Measurements from ENCODE around the gene CLIP1.
"Not testable (repeated sequence)": the region's sequence is repeated elsewhere in the genome, so short reads cannot be mapped to it uniquely, and the experiment has no call there.

CLIP1 gene

GRCh38 chr12:122403115-122403770 is 19.2 kb downstream of the CLIP1 start:
- ChIA-PET CTCF (interaction anchor here (0.9 to 9.9 kb wide), 10 partner anchors 11 to 95 kb away, joined by 3 to 154 read pairs (median 4); partner anchors contain the start of gene CLIP1), POLR2A (interaction anchor here (0.6 to 0.7 kb wide), 3 partner anchors 9 to 119 kb away, joined by 3 to 10 read pairs (median 3); no protein-coding TSS in a partner anchor)
- TF ChIP-seq, protein P1, sequence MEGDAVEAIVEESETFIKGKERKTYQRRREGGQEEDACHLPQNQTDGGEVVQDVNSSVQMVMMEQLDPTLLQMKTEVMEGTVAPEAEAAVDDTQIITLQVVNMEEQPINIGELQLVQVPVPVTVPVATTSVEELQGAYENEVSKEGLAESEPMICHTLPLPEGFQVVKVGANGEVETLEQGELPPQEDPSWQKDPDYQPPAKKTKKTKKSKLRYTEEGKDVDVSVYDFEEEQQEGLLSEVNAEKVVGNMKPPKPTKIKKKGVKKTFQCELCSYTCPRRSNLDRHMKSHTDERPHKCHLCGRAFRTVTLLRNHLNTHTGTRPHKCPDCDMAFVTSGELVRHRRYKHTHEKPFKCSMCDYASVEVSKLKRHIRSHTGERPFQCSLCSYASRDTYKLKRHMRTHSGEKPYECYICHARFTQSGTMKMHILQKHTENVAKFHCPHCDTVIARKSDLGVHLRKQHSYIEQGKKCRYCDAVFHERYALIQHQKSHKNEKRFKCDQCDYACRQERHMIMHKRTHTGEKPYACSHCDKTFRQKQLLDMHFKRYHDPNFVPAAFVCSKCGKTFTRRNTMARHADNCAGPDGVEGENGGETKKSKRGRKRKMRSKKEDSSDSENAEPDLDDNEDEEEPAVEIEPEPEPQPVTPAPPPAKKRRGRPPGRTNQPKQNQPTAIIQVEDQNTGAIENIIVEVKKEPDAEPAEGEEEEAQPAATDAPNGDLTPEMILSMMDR (IDR thresholded peaks at IDR 0.05; ENCODE audit: control extremely low read depth, extremely low read depth, low read depth, missing control alignments), result no peak
- DNase-seq (ENCODE audit: extremely low spot score), result peak; percentile 52

DNA sequence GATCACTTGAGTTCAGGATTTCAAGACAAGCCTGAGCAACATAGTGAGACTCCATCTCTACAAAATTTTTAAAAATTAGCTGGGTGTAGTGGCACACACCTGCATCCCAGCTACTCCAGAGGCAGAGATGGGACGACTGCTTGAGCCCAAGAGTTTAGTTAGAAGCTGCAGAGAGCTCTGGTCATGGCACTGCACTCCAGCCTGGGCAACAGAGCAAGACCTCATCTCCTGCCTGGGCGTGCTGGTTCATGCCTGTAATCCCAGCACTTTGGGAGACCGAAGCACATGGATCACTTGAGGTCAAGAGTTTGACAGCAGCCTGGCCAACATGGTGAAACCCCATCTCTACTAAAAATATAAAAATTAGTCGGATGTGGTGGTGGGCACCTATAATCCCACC is 20.2 kb downstream of the CLIP1 start:
- ChIA-PET POLR2A (interaction anchor here (0.6 kb wide), 1 partner anchor 96 kb away, joined by 4 read pairs; no protein-coding TSS in a partner anchor), CTCF (interaction anchor here (1.0 to 9.9 kb wide), 5 partner anchors 12 to 69 kb away, joined by 4 to 154 read pairs (median 5); partner anchors contain the start of gene CLIP1)
- TF ChIP-seq, protein P1 (IDR thresholded peaks at IDR 0.05; ENCODE audit: control extremely low read depth, extremely low read depth, low read depth, missing control alignments), result no peak
- no peak for DNase-seq (ENCODE audit: extremely low spot score)

- DNase-seq (ENCODE audit: extremely low spot score), result peak; percentile 77
- TF ChIP-seq, protein P1 (IDR thresholded peaks at IDR 0.05; ENCODE audit: control extremely low read depth, extremely low read depth, low read depth, missing control alignments), result peak; percentile 60
- ChIA-PET CTCF (interaction anchor here (0.8 to 9.9 kb wide), 37 partner anchors 8 to 395 kb away, joined by 3 to 154 read pairs (median 4); partner anchors contain the start of genes CLIP1 and ZCCHC8), POLR2A (interaction anchor here (0.6 to 1.9 kb wide), 11 partner anchors 8 to 162 kb away, joined by 3 to 12 read pairs (median 5); partner anchors contain the start of gene ZCCHC8)
Observed at GRCh38 chr12:122399592-122400373, 22.7 kb downstream of the CLIP1 start.

GRCh38 chr12:122399254-122399591 is 23.2 kb downstream of the CLIP1 start:
- POLR2A ChIA-PET, result interaction anchor here (0.7 to 1.9 kb wide), 9 partner anchors 13 to 190 kb away, joined by 3 to 12 read pairs (median 5); partner anchors contain the start of gene ZCCHC8

GRCh38 chr12:122397981-122398380 is 24.5 kb downstream of the CLIP1 start:
- POLR2A ChIA-PET; DNase-seq (ENCODE audit: extremely low spot score): not testable (repeated sequence)
- CTCF ChIA-PET, result interaction anchor here (0.9 to 9.9 kb wide), 8 partner anchors 10 to 100 kb away, joined by 3 to 154 read pairs (median 18); partner anchors contain the start of gene CLIP1

More at GRCh38 chr12:122399254-122399591, 23.2 kb downstream of the CLIP1 start:
- CTCF ChIA-PET, result interaction anchor here (0.9 to 9.9 kb wide), 31 partner anchors 12 to 395 kb away, joined by 3 to 154 read pairs (median 5); partner anchors contain the start of genes CLIP1 and ZCCHC8
- no peak for DNase-seq (ENCODE audit: extremely low spot score)
- TF ChIP-seq, protein P1 (IDR thresholded peaks at IDR 0.05; ENCODE audit: control extremely low read depth, extremely low read depth, low read depth, missing control alignments), result no peak

DNA sequence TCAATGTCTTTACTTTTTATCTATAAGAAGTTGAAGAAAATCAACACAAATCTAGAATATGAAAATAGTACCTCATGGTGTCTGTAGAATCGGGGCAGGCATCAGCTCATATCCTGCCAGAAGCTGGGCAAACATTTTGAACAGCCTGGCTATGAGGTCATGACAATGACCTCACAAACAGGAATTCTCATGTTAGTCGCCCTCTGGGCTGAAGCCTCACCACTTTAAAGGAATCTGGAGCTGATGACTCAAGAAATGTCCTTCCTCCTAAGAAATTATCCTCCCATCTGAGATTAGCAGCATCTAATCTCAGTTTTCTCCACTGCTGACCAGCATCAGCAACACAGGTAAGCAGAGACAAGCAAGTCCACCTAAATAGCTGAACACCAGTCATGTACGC is 27.1 kb downstream of the CLIP1 start:
- CTCF ChIA-PET, result interaction anchor here (0.9 to 9.9 kb wide), 4 partner anchors 24 to 76 kb away, joined by 3 to 154 read pairs (median 3); no protein-coding TSS in a partner anchor
- POLR2A ChIA-PET, result no interaction called here
- DNase-seq (ENCODE audit: extremely low spot score), result no peak
- TF ChIP-seq, protein P1 (IDR thresholded peaks at IDR 0.05; ENCODE audit: control extremely low read depth, extremely low read depth, low read depth, missing control alignments), result no peak

Measured in GM10248 (cell line).